ENCODE results near the gene ADNP2.

- TF ChIP-seq CTCF (IDR thresholded peaks at IDR 0.05): no peak
- TF ChIP-seq POLR2A (IDR thresholded peaks at IDR 0.05): no peak
- TF ChIP-seq POLR2AphosphoS5 (IDR thresholded peaks at IDR 0.05): no peak
- no peak for TF ChIP-seq EP300 (IDR thresholded peaks at IDR 0.05; ENCODE audit: low read depth)
These were observed 57.2 kb downstream of the ADNP2 start for GRCh38 chr18:80166240-80166639.

Data from transverse colon (tissue), 4 donors.